Measurements from ENCODE around the gene ATP2B2.

ATP2B2 gene

DNA sequence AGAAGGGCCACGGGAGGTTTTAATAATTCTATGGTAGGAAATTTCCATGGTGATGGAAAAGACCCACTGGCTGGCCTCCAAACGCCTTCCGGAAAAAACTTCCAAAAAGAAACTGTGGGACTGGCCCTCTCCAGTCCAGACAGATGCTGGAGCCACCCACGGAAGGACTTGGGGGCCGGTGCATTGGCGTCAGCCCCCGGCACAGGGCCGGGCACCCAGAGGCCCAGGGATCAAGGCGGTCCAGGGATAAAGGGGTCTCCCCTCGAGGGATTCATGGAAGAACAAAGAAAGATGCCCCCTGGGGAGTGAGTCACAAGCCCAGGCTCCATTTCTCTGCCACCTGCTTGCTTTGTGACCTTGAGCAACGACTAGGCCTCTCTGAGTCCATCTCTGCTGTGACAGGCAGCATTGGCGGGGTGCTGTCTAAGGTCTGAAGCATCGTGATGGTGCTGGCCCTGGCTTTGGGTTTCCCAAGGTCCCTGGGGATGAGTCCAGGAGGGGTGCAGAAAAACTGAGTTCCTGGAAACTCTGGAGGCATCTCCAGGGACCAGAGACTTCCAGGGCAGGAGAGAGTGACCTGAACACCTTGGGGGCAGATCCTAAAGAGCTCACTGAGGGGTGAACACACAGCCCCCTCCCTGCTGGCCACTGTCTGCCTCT lies 21.6 kb downstream of the ATP2B2 start:
- Histone ChIP-seq H3K27me3 (ENCODE audit: insufficient read depth, insufficient read length) (no peaks in the 10 kb centered on the region), H3K4me1 (ENCODE audit: insufficient read depth, insufficient read length) (peaks cover 21% of the 10 kb centered on the region), H3K4me3 (ENCODE audit: insufficient read length, low read depth) (no peak overlapping the region), H3K9me3 (ENCODE audit: insufficient read depth, low read length) (no peaks in the 10 kb centered on the region), H3K9ac (ENCODE audit: insufficient read length, low read depth) (no peak overlapping the region), H3K36me3 (ENCODE audit: insufficient read depth, insufficient read length, low read length) (no peaks in the 10 kb centered on the region)
- DNase-seq (ENCODE audit: low read depth, low spot score) = no peak
- no peak for TF ChIP-seq SUZ12 (IDR thresholded peaks at IDR 0.05; ENCODE audit: extremely low read depth, insufficient read depth, insufficient read length)
- TF ChIP-seq ZNF274 (IDR thresholded peaks at IDR 0.05; ENCODE audit: low read depth, low read length) = no peak
- TF ChIP-seq YY1 (IDR thresholded peaks at IDR 0.05; ENCODE audit: insufficient read depth, insufficient read length) = no peak

DNA sequence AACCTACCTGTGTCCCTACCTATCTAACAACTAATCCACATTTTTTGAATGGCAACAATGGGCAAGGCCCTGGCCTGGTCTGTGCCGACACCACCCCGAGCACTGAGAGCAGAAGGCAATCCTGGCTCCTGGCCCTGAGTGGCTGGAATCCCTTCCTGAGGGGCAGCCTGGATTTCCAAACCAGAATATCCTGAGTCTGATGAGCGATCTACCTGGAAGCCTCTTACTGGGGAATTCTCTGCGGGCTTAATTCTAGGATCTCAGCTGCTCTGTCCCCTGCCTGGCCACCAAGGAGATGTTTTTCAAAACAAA lies 22.1 kb downstream of the ATP2B2 start:
- no peaks in the 10 kb centered on the region for H3K27me3 ChIP-seq (ENCODE audit: insufficient read depth, insufficient read length)
- H3K9me3 ChIP-seq (ENCODE audit: insufficient read depth, low read length) = peaks cover 4% of the 10 kb centered on the region; the same call in 1 of the 2 replicates
- no peak overlapping the region for H3K9ac ChIP-seq (ENCODE audit: insufficient read length, low read depth)
- H3K4me1 ChIP-seq (ENCODE audit: insufficient read depth, insufficient read length) = peaks cover 21% of the 10 kb centered on the region
- no peak for DNase-seq (ENCODE audit: low read depth, low spot score)
- H3K4me3 ChIP-seq (ENCODE audit: insufficient read length, low read depth) = no peak overlapping the region
- no peak for TF ChIP-seq ZNF274 (IDR thresholded peaks at IDR 0.05; ENCODE audit: low read depth, low read length)
- no peak for TF ChIP-seq YY1 (IDR thresholded peaks at IDR 0.05; ENCODE audit: insufficient read depth, insufficient read length)
- no peak for TF ChIP-seq SUZ12 (IDR thresholded peaks at IDR 0.05; ENCODE audit: extremely low read depth, insufficient read depth, insufficient read length)
- H3K36me3 ChIP-seq (ENCODE audit: insufficient read depth, insufficient read length, low read length) = no peaks in the 10 kb centered on the region

DNA sequence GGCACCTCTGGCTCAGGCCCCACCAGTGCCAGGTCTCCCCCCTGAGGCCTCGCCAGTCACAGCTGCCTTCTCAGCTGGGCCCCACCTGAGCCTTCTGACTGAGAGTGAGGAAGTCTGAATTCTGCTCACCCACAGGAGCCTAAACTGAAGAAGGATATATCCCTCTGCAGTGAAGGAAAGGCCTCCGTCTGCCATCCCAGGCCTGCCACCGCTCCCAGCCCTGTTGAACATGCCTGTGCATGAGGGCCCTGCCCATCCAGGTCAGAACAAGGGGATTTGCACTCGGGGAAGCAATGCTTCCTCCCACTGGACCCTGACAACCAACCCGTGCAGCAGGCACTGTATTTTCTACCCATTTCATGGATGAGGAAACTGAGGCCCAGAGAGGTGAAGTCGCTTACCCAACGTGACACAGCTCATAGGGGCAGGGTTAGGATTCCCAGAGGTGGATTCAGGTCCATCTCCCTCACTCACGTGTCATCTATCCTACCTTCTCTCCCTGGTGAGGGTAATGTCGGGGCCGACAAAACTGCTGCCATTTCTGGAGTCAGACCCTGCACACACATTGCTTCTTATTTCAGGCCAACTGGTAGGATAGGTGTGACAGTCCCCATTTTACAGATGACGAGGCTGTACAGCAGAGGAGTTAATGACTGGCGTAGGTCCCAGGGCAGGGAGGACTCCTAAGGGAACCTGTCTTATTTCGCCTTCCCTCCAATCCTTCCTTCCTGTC lies 22.6 kb downstream of the ATP2B2 start:
- Histone ChIP-seq H3K36me3 (ENCODE audit: insufficient read depth, insufficient read length, low read length) (no peaks in the 10 kb centered on the region), H3K27me3 (ENCODE audit: insufficient read depth, insufficient read length) (no peaks in the 10 kb centered on the region), H3K9me3 (ENCODE audit: insufficient read depth, low read length) (peaks cover 4% of the 10 kb centered on the region; the same call in 1 of the 2 replicates), H3K4me1 (ENCODE audit: insufficient read depth, insufficient read length) (peaks cover 21% of the 10 kb centered on the region), H3K9ac (ENCODE audit: insufficient read length, low read depth) (no peak overlapping the region), H3K4me3 (ENCODE audit: insufficient read length, low read depth) (no peak overlapping the region)
- DNase-seq (ENCODE audit: low read depth, low spot score) = no peak
- TF ChIP-seq SUZ12 (IDR thresholded peaks at IDR 0.05; ENCODE audit: extremely low read depth, insufficient read depth, insufficient read length) (no peak), ZNF274 (IDR thresholded peaks at IDR 0.05; ENCODE audit: low read depth, low read length) (no peak), YY1 (IDR thresholded peaks at IDR 0.05; ENCODE audit: insufficient read depth, insufficient read length) (no peak)

DNA sequence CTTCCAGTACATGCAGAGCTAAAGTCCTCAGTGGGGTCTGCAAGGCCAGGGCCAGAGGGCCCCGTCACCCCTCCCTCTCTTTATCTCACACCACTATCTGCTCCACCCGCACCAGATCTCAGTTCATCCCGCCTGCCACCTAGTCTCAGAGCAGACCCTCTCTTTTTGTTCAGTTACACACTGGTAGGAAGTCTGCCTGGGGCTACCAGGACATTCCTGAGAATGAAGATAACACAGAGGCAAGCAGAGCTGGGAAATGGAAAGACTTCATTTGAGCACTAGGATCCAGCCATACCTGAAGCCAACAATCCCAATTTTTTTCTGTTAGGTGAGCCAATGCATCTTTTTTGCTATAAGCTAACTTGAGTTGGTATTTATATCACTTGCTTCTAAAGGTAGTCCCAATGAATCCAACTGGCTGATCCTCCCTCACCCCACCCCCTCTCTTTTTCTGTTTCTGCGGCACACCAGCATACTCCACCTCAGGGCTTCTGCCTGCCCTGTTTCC lies 24.5 kb downstream of the ATP2B2 start:
- TF ChIP-seq SUZ12 (IDR thresholded peaks at IDR 0.05; ENCODE audit: extremely low read depth, insufficient read depth, insufficient read length) (no peak), ZNF274 (IDR thresholded peaks at IDR 0.05; ENCODE audit: low read depth, low read length) (no peak), YY1 (IDR thresholded peaks at IDR 0.05; ENCODE audit: insufficient read depth, insufficient read length) (no peak)
- peaks cover 4% of the 10 kb centered on the region; the same call in 1 of the 2 replicates for H3K9me3 ChIP-seq (ENCODE audit: insufficient read depth, low read length)
- H3K4me1 ChIP-seq (ENCODE audit: insufficient read depth, insufficient read length) = peaks cover 19% of the 10 kb centered on the region
- no peak for DNase-seq (ENCODE audit: low read depth, low spot score)
- no peak overlapping the region for H3K9ac ChIP-seq (ENCODE audit: insufficient read length, low read depth)
- H3K27me3 ChIP-seq (ENCODE audit: insufficient read depth, insufficient read length) = no peaks in the 10 kb centered on the region
- H3K36me3 ChIP-seq (ENCODE audit: insufficient read depth, insufficient read length, low read length) = no peaks in the 10 kb centered on the region
- H3K4me3 ChIP-seq (ENCODE audit: insufficient read length, low read depth) = no peak overlapping the region

DNA sequence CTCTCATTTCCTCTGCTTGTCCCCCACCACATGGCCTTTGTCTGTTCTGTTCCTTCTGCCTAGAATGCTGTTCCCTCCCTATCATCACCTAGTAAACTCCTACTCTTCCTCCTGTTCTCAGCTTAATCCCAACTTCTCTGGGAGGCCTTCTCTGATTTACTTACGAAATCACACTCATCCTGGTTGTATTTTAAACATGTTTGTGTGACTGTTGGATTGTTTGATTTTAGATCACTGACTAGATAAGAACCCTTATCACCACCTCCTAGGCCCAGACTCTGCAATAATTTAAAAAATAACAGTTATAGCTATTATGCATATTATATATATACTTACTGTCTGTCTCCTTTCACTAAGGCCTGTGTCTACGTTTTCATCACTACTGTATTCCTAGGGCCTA lies 26.1 kb downstream of the ATP2B2 start:
- Histone ChIP-seq H3K4me1 (ENCODE audit: insufficient read depth, insufficient read length) (peaks cover 10% of the 10 kb centered on the region), H3K27me3 (ENCODE audit: insufficient read depth, insufficient read length) (no peaks in the 10 kb centered on the region), H3K9ac (ENCODE audit: insufficient read length, low read depth) (no peak overlapping the region), H3K4me3 (ENCODE audit: insufficient read length, low read depth) (no peak overlapping the region), H3K36me3 (ENCODE audit: insufficient read depth, insufficient read length, low read length) (no peaks in the 10 kb centered on the region), H3K9me3 (ENCODE audit: insufficient read depth, low read length) (peaks cover 4% of the 10 kb centered on the region; the same call in 1 of the 2 replicates)
- no peak for DNase-seq (ENCODE audit: low read depth, low spot score)
- no peak for TF ChIP-seq YY1 (IDR thresholded peaks at IDR 0.05; ENCODE audit: insufficient read depth, insufficient read length)
- no peak for TF ChIP-seq ZNF274 (IDR thresholded peaks at IDR 0.05; ENCODE audit: low read depth, low read length)
- TF ChIP-seq SUZ12 (IDR thresholded peaks at IDR 0.05; ENCODE audit: extremely low read depth, insufficient read depth, insufficient read length) = no peak

DNA sequence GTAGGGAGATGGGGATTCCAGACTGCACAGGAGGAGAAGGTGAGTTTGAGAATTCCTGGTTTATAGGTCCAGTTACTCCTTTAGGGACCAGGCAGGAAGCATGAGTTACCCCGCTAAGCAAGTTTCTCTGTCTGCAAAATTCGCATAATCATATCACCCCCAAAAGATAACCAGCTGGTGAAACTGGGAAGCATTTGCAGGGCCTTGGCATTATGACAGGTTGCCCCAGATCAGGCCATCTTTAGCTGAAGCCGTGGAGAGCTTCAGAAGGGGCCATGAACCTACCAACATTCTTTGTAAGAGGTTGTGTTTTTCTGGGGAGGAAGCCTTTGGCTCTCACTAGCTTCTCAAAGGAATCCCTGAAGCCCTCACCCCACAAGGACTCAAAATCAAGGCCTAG lies 29.4 kb downstream of the ATP2B2 start:
- Histone ChIP-seq H3K4me3 (ENCODE audit: insufficient read length, low read depth) (no peak overlapping the region), H3K9me3 (ENCODE audit: insufficient read depth, low read length) (peaks cover 4% of the 10 kb centered on the region; the same call in 1 of the 2 replicates), H3K36me3 (ENCODE audit: insufficient read depth, insufficient read length, low read length) (no peaks in the 10 kb centered on the region), H3K27me3 (ENCODE audit: insufficient read depth, insufficient read length) (no peaks in the 10 kb centered on the region), H3K4me1 (ENCODE audit: insufficient read depth, insufficient read length) (peaks cover 7% of the 10 kb centered on the region), H3K9ac (ENCODE audit: insufficient read length, low read depth) (no peak overlapping the region)
- TF ChIP-seq ZNF274 (IDR thresholded peaks at IDR 0.05; ENCODE audit: low read depth, low read length) (no peak), YY1 (IDR thresholded peaks at IDR 0.05; ENCODE audit: insufficient read depth, insufficient read length) (no peak), SUZ12 (IDR thresholded peaks at IDR 0.05; ENCODE audit: extremely low read depth, insufficient read depth, insufficient read length) (no peak)
- no peak for DNase-seq (ENCODE audit: low read depth, low spot score)

DNA sequence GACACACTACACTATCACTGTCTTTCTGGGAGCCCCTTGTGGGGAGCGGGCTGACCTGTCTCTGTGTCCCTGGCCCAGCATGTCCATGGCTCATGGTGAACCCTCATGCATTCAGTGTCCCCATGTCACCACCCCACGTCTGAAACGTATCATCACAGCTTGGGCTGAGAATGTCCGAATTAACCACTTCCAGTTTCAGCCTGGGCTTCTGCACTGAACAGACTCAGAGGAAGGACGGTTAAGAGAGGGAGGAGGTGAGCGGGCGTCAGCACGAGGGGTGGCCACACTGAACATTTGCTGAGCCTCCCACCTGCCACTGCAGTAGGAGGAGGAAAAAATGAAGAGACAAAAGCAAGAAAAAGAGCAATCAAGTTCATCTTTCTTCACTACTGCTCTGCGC lies 30.5 kb downstream of the ATP2B2 start:
- Histone ChIP-seq H3K4me1 (ENCODE audit: insufficient read depth, insufficient read length) (peaks cover 7% of the 10 kb centered on the region), H3K36me3 (ENCODE audit: insufficient read depth, insufficient read length, low read length) (no peaks in the 10 kb centered on the region), H3K9ac (ENCODE audit: insufficient read length, low read depth) (no peak overlapping the region), H3K9me3 (ENCODE audit: insufficient read depth, low read length) (peaks cover 4% of the 10 kb centered on the region; the same call in 1 of the 2 replicates), H3K4me3 (ENCODE audit: insufficient read length, low read depth) (no peak overlapping the region), H3K27me3 (ENCODE audit: insufficient read depth, insufficient read length) (no peaks in the 10 kb centered on the region)
- DNase-seq (ENCODE audit: low read depth, low spot score) = no peak
- no peak for TF ChIP-seq SUZ12 (IDR thresholded peaks at IDR 0.05; ENCODE audit: extremely low read depth, insufficient read depth, insufficient read length)
